K562 (cell line): ENCODE data around the gene KRT1. TPM values are rescaled to one million over a fixed set of nuclear protein-coding genes. Genes with fewer than 3 reads are reported as not detected.

Source experiments
- ATAC-seq: fragments of 200-7000 bp; cut with Tn5 transposase; 3 replicates; pipeline ENCODE4 v1.9.1; 2020; ENCODE audit warnings: moderate library complexity
- BruUV-seq: library from RNA; stranded (reverse); fragments of 400-500 nt; replicated peaks from 2 replicates; lab custom pipeline; 2021; lab: Mats Ljungman, UMichigan
- CTCF ChIA-PET: fragments of 300-600 bp; formaldehyde crosslinking; extraction: SDS; loops from one replicate; lab custom pipeline; 2021; ENCODE audit warnings: low intra/inter-chr PET ratio; lab: Yijun Ruan, JAX
- POLR2A ChIA-PET: fragments of 300-600, 350-650 bp; sonication (Branson Sonifier 250); formaldehyde crosslinking; extraction: SDS; loops from one replicate; lab custom pipeline; 2021; ENCODE audit warnings: antibody characterized with exemption, inconsistent platforms; lab: Yijun Ruan, JAX
- DNase-seq, 4 experiments: peaks; one replicate each; pipeline versions ENCODE4 v3.0.0 to v3.0.0-alpha.2; 2011 to 2018; ENCODE audit warnings: low spot score in 3 of 4, mixed read lengths in 3 of 4; ENCODE audit errors: extremely low read depth in 1 of 4
- FAIRE-seq: peaks from 2 replicates; lab custom pipeline; 2011; peaks lifted over from hg19 to GRCh38; lab: Jason Lieb, UNC
- H2AFZ ChIP-seq: 2 replicates; pipeline ENCODE4 v1.6.0; 2011; ENCODE audit warnings: low read depth, low read length, control low read depth, inconsistent platforms
- H3K27ac ChIP-seq: fragments of 200-600 bp; 3 replicates; pipeline ENCODE4 v1.8.0; 2011; ENCODE audit warnings: low read depth, mild to moderate bottlenecking, control low read depth, inconsistent platforms, low read length, moderate library complexity, mixed read lengths; ENCODE audit errors: extremely low read depth
- H3K27me3 ChIP-seq, 2 experiments: fragments of 300-600 bp in 1 of 2; 2 replicates in 1 of 2; 3 replicates in 1 of 2; pipeline versions ENCODE4 v1.6.0 to v1.8.0; 2011; ENCODE audit warnings: inconsistent platforms in 2 of 2, low read length in 2 of 2, mild to moderate bottlenecking in 1 of 2, mixed read lengths in 1 of 2, moderate library complexity in 1 of 2; ENCODE audit not compliant: control insufficient read depth in 2 of 2, insufficient read depth in 2 of 2
- H3K36me3 ChIP-seq: fragments of 300-600 bp; 3 replicates; pipeline ENCODE4 v1.8.0; 2011; ENCODE audit warnings: mild to moderate bottlenecking, low read length, inconsistent platforms; ENCODE audit not compliant: control insufficient read depth, insufficient read depth
- H3K4me1 ChIP-seq, 2 experiments: fragments of 200-600 bp in 1 of 2; replicated peaks in 1 of 2; 2 replicates in 1 of 2; 3 replicates in 1 of 2; pipeline versions ENCODE4 v1.5.1 to v1.8.0; 2011; ENCODE audit warnings: inconsistent platforms in 2 of 2, low read length in 2 of 2, mild to moderate bottlenecking in 1 of 2, mixed read lengths in 1 of 2, moderate library complexity in 1 of 2; ENCODE audit not compliant: control insufficient read depth in 2 of 2, insufficient read depth in 2 of 2
- H3K4me2 ChIP-seq: 2 replicates; pipeline ENCODE4 v1.6.1; 2011; ENCODE audit warnings: low read length, control low read depth, inconsistent platforms, mixed read lengths; ENCODE audit not compliant: insufficient read depth
- H3K4me3 ChIP-seq: fragments of 200-600 bp; sonication (generic), shearing (Covaris generic); 2 replicates; pipeline ENCODE4 v1.5.1; 2016; ENCODE audit warnings: control low read depth, inconsistent platforms
- H3K79me2 ChIP-seq: fragments of 200-600 bp; 3 replicates; pipeline ENCODE4 v1.8.0; 2011; ENCODE audit warnings: low read length, inconsistent platforms; ENCODE audit not compliant: control insufficient read depth, insufficient read depth
- H3K9ac ChIP-seq, 2 experiments: 2 replicates each; pipeline versions ENCODE4 v1.6.0 to v1.6.1; 2011; ENCODE audit warnings: low read depth in 2 of 2, low read length in 2 of 2, control low read depth in 1 of 2, inconsistent platforms in 1 of 2, mild to moderate bottlenecking in 1 of 2, mixed read lengths in 1 of 2; ENCODE audit not compliant: insufficient read depth in 1 of 2
- H3K9me1 ChIP-seq: one replicate; pipeline ENCODE4 v1.6.0; 2011; ENCODE audit warnings: inconsistent platforms, mild to moderate bottlenecking, low read length, moderate library complexity; ENCODE audit not compliant: control insufficient read depth, insufficient read depth
- H3K9me3 ChIP-seq: replicated peaks from 2 replicates; pipeline ENCODE4 v1.5.1; 2011; ENCODE audit warnings: low read depth, low read length, inconsistent platforms; ENCODE audit not compliant: control insufficient read depth, insufficient read depth
- H4K20me1 ChIP-seq: replicated peaks from 2 replicates; pipeline ENCODE4 v1.6.1; 2011; ENCODE audit warnings: low read length, inconsistent platforms, mixed read lengths; ENCODE audit not compliant: control insufficient read depth, insufficient read depth
- ASH1L ChIP-seq: fragments of 450-650 bp; IDR thresholded peaks from 2 replicates; pipeline ENCODE4 v1.6.1; 2018; ENCODE audit warnings: borderline replicate concordance, mild to moderate bottlenecking, low read depth; ENCODE audit not compliant: partially characterized antibody
- COPS2 ChIP-seq: fragments of 450-650 bp; conservative IDR thresholded peaks from 2 replicates; pipeline ENCODE4 v1.6.1; 2016; ENCODE audit warnings: mild to moderate bottlenecking, moderate library complexity
- CREB1 ChIP-seq, 2 experiments: sonication (generic) in 1 of 2; formaldehyde crosslinking in 1 of 2; IDR thresholded peaks; 2 replicates each; pipeline versions ENCODE4 v1.6.1 to v1.8.0; 2012 to 2022; ENCODE audit warnings: inconsistent platforms in 1 of 2, mild to moderate bottlenecking in 1 of 2, missing genetic modification reagents in 1 of 2, moderate library complexity in 1 of 2
- EP400 ChIP-seq: fragments of 450-650 bp; IDR thresholded peaks from 2 replicates; pipeline ENCODE4 v1.6.1; 2017; ENCODE audit warnings: antibody characterized with exemption, mild to moderate bottlenecking, moderate library complexity
- NEUROD1 ChIP-seq: fragments of 150-350 bp; IDR thresholded peaks from 2 replicates; pipeline ENCODE4 v1.6.1; 2014; ENCODE audit warnings: borderline replicate concordance, low read length, low read depth; ENCODE audit not compliant: partially characterized antibody
- PURB ChIP-seq: sonication (generic); formaldehyde crosslinking; IDR thresholded peaks from 2 replicates; pipeline ENCODE4 v1.9.0; 2021; ENCODE audit warnings: low read depth, mild to moderate bottlenecking, missing genetic modification reagents
- SIN3A ChIP-seq, 2 experiments: fragments of 150-350 bp in 1 of 2; IDR thresholded peaks; 2 replicates each; pipeline ENCODE4 v1.6.1; 2011 to 2016; ENCODE audit warnings: borderline replicate concordance in 2 of 2, low read depth in 2 of 2, low read length in 2 of 2, mild to moderate bottlenecking in 2 of 2, moderate library complexity in 2 of 2; ENCODE audit not compliant: control insufficient read depth in 1 of 2
- SMAD4 ChIP-seq: fragments of 250-450 bp; sonication (Bioruptor Pico); conservative IDR thresholded peaks from 2 replicates; pipeline ENCODE4 v1.8.0; 2021; ENCODE audit warnings: inconsistent platforms, mild to moderate bottlenecking, moderate library complexity
- WHSC1 ChIP-seq: IDR thresholded peaks from one replicate; pipeline ENCODE4 v1.6.1; 2012; ENCODE audit warnings: low read length, control low read depth, inconsistent platforms
- YBX1 ChIP-seq: fragments of 450-650 bp; IDR thresholded peaks from 2 replicates; pipeline ENCODE4 v1.7.1; 2016; ENCODE audit warnings: mild to moderate bottlenecking
- ZNF143 ChIP-seq: sonication (generic); formaldehyde crosslinking; IDR thresholded peaks from 2 replicates; pipeline ENCODE4 v1.9.0; 2022; ENCODE audit warnings: mild to moderate bottlenecking, missing genetic modification reagents
- ZNF316 ChIP-seq: fragments of 450-650 bp; IDR thresholded peaks from 2 replicates; pipeline ENCODE4 v1.6.1; 2016
- WGBS: fragments of 100-300 bp; shearing (Covaris generic); methylation state at CpG from one replicate; pipeline ENCODE4 v1.1.6; 2016; ENCODE audit warnings: low coverage, mixed read lengths; ENCODE audit not compliant: insufficient coverage; ENCODE audit errors: missing lambda C conversion rate; 5-methylcytosine and 5-hydroxymethylcytosine counted together
- in situ Hi-C: fragments of 300-500 bp; cut with MboI; formaldehyde crosslinking; loops from 4 replicates; pipeline ENCODE4 v1.15.0; 2018; ENCODE audit warnings: inconsistent platforms, mixed read lengths
- intact Hi-C: fragments of 100-400 bp; cut with micrococcal nuclease; formaldehyde crosslinking; loops from 2 replicates; pipeline ENCODE4 v1.14.2; 2022
- polyA plus RNA-seq, 8 experiments: library from polyadenylated mRNA; depleted of rRNA in 4 of 8; stranded (reverse) in 5 of 8; unstranded in 3 of 8; fragments of >200 nt; fragmentation: Nextera tagmentation in 2 of 8; fragmentation: Illumina TruSeq in 1 of 8; extraction: Ambion mirVana in 2 of 8; extraction: Trizol in 1 of 8; gene quantifications; 2 replicates each; pipeline versions ENCODE4 v1.2.1 to v1.2.3, GENCODE V29; 2011 to 2014; ENCODE audit warnings: inconsistent platforms in 1 of 8, missing spikeins in 1 of 8
- total RNA-seq, 7 experiments: library from RNA; depleted of rRNA in 6 of 7; stranded (reverse); fragments of >200 nt in 6 of 7; fragmentation: Illumina TruSeq in 2 of 7; extraction: Trizol in 2 of 7; gene quantifications; 2 replicates each; pipeline versions ENCODE4 v1.2.1 to v1.2.3, GENCODE V29; 2011 to 2021; ENCODE audit warnings: low replicate concordance in 1 of 7
- TF ChIP-seq, protein P1 (sequence below): fragments of 250-450 bp; sonication (Bioruptor Pico); IDR thresholded peaks from 2 replicates; pipeline ENCODE4 v1.4.0; 2020; ENCODE audit warnings: mild to moderate bottlenecking, moderate library complexity
- TF ChIP-seq, protein P2 (sequence below): sonication (generic); formaldehyde crosslinking; IDR thresholded peaks from 2 replicates; pipeline ENCODE4 v1.9.0; 2022; ENCODE audit warnings: mild to moderate bottlenecking, missing genetic modification reagents

KRT1 gene
- total and polyA plus RNA-seq, 9 of the 15 experiments (the other 6 are each of a cell fraction or from before 2014, with no cell fraction given) = 0.18 TPM; not detected in 8

DNA sequence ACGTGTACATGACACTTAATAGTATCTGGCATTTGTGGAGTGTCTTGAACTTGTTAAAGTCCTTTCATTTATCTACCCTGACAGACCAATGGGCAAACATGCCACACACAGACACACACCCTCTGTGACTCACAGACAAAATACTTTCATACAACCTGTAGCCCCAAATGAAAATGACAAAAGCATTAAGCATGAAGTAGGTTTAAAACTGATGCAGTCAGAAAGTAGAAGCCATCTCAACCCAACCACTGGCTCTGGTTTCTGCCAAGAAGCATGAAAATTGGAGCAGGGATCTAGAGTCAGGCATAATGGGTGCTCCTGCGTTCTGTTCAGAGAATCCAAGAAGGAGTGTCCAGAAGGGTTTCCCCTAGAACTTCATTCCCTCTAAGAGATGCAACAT, 46.2 kb upstream of the KRT1 start (continued):
- no peak for TF ChIP-seq CREB1 (IDR thresholded peaks at IDR 0.05)
- no peak for TF ChIP-seq CREB1 (CRISPR knock-in tag; IDR thresholded peaks at IDR 0.05)

DNA sequence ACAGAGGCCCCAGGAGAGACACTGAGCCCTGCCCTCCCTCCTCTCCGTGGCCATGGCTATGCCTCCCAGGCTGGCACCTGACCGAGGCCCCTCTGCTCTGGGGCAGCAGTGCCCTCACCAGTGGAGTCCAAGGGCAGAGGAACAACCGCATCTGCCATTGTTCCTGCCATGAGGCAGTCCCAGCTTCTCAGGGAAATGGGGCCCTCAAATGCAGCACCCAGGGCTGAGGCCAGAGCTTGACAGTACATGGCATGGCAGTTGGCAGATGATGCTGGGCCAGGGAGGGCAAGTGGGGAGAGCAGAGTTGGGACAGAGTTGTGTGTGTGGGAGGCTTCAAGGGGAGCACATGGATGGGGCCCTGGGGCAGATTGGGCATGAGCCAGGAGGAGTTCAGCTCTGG, 44.2 kb upstream of the KRT1 start:
- FAIRE-seq = no peak
- CTCF ChIA-PET = no interaction called here
- in situ Hi-C loops = no loop called here

DNA sequence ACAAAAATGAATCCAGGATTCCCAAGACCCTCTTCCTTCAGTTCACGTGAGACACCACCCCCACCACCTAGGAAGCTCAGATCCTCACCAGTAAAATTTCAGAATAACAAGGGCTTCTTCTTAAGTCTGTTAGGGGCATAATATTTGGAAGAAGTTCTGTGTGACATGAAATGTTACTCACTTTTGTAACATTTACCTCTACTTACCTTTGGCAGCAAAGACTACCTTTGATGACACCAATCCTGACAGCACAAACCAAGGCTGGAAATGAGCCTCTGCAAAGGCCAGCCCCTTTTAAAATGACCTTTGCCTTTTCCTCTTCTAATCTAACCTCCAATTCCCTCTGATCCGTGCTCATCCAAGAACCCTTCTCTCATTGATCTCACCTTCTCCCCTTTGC, 42.5 kb upstream of the KRT1 start:
- FAIRE-seq (no peak), DNase-seq (no peak), ATAC-seq (no peak)
- intact Hi-C loops (no loop called here), in situ Hi-C loops (no loop called here)
- POLR2A ChIA-PET = no interaction called here
- no peaks in the 10 kb centered on the region for H3K9me1 ChIP-seq
- H3K4me3 ChIP-seq = no peak overlapping the region
- H2AFZ ChIP-seq = no peak overlapping the region
- no peaks in the 10 kb centered on the region for H3K79me2 ChIP-seq
- H4K20me1 ChIP-seq = no peaks in the 10 kb centered on the region
- no peak overlapping the region for H3K9ac ChIP-seq
- no peak overlapping the region for H3K27ac ChIP-seq
- H3K4me2 ChIP-seq = no peak overlapping the region
- BruUV-seq = no TSS peak
- peaks cover 6 to 44% of the 10 kb centered on the region in 2 experiments; a peak in 4 of 5 replicates for H3K27me3 ChIP-seq
- WGBS = 0% methylated on average over 2 of the region's 2 CpGs
- H3K36me3 ChIP-seq = no peaks in the 10 kb centered on the region
- no peaks in the 10 kb centered on the region for H3K9me3 ChIP-seq
- CTCF ChIA-PET = no interaction called here
- no peaks in the 10 kb centered on the region for H3K4me1 ChIP-seq
- TF ChIP-seq ZNF143 (CRISPR knock-in tag) (no peak), SMAD4 (CRISPR knock-in tag) (no peak), ASH1L (no peak), WHSC1 (no peak), ZNF316 (no peak), COPS2 (no peak)
- TF ChIP-seq, protein P1, sequence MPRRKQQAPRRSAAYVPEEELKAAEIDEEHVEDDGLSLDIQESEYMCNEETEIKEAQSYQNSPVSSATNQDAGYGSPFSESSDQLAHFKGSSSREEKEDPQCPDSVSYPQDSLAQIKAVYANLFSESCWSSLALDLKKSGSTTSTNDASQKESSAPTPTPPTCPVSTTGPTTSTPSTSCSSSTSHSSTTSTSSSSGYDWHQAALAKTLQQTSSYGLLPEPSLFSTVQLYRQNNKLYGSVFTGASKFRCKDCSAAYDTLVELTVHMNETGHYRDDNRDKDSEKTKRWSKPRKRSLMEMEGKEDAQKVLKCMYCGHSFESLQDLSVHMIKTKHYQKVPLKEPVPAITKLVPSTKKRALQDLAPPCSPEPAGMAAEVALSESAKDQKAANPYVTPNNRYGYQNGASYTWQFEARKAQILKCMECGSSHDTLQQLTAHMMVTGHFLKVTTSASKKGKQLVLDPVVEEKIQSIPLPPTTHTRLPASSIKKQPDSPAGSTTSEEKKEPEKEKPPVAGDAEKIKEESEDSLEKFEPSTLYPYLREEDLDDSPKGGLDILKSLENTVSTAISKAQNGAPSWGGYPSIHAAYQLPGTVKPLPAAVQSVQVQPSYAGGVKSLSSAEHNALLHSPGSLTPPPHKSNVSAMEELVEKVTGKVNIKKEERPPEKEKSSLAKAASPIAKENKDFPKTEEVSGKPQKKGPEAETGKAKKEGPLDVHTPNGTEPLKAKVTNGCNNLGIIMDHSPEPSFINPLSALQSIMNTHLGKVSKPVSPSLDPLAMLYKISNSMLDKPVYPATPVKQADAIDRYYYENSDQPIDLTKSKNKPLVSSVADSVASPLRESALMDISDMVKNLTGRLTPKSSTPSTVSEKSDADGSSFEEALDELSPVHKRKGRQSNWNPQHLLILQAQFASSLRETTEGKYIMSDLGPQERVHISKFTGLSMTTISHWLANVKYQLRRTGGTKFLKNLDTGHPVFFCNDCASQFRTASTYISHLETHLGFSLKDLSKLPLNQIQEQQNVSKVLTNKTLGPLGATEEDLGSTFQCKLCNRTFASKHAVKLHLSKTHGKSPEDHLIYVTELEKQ (CRISPR knock-in tag) = no peak
- TF ChIP-seq, protein P2, sequence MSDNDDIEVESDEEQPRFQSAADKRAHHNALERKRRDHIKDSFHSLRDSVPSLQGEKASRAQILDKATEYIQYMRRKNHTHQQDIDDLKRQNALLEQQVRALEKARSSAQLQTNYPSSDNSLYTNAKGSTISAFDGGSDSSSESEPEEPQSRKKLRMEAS (CRISPR knock-in tag) = no peak

More for the DNA sequence above, 44.2 kb upstream of the KRT1 start:
- no peak for TF ChIP-seq SIN3A (IDR thresholded peaks at IDR 0.05; ENCODE audit: borderline replicate concordance in 2 of 2, control insufficient read depth in 1 of 2, low read depth in 2 of 2, low read length in 2 of 2)
- TF ChIP-seq PURB (CRISPR knock-in tag) = no peak
- TF ChIP-seq NEUROD1 = no peak
- no peak for TF ChIP-seq YBX1
- no peak for TF ChIP-seq EP400
- Histone ChIP-seq H3K9me1 (no peaks in the 10 kb centered on the region), H3K9me3 (no peaks in the 10 kb centered on the region), H3K4me3 (no peak overlapping the region), H3K79me2 (no peaks in the 10 kb centered on the region), H2AFZ (no peak overlapping the region), H3K9ac (no peak overlapping the region), H4K20me1 (no peaks in the 10 kb centered on the region), H3K36me3 (no peaks in the 10 kb centered on the region), H3K27ac (no peak overlapping the region), H3K4me2 (no peak overlapping the region), H3K27me3 (peaks cover 12 to 43% of the 10 kb centered on the region in 2 experiments), H3K4me1 (no peaks in the 10 kb centered on the region)
- DNase-seq (no peak), ATAC-seq (no peak)
- no TSS peak for BruUV-seq
- intact Hi-C loops = no loop called here
- 0% methylated on average over 3 of the region's 3 CpGs for WGBS
- POLR2A ChIA-PET = no interaction called here
